RWPE2 (cell line): ENCODE measurements around the gene NBPF14.
"Not testable (repeated sequence)": the region's sequence is repeated elsewhere in the genome, so short reads cannot be mapped to it uniquely, and the experiment has no call there.

ENCODE experiments used
- ATAC-seq: fragments of 200-7000 bp; cut with Tn5 transposase; 3 replicates; pipeline ENCODE4 v1.9.1; 2021; ENCODE audit warnings: low read depth
- DNase-seq: peaks from one replicate; pipeline ENCODE4 v3.0.0-alpha.2; 2020; ENCODE audit warnings: low spot score
- H3K27ac ChIP-seq: fragments of 450-650 bp; 2 replicates; pipeline ENCODE4 v1.5.1; 2017; ENCODE audit warnings: mild to moderate bottlenecking; ENCODE audit not compliant: poor library complexity, severe bottlenecking
- H3K27me3 ChIP-seq: fragments of 250-450 bp; sonication (Bioruptor Pico); 2 replicates; pipeline ENCODE4 v1.5.1; 2021; ENCODE audit warnings: mild to moderate bottlenecking, moderate library complexity; ENCODE audit not compliant: insufficient read depth, poor library complexity, severe bottlenecking
- H3K36me3 ChIP-seq: fragments of 250-450 bp; sonication (Bioruptor Pico); 2 replicates; pipeline ENCODE4 v1.5.1; 2020; ENCODE audit warnings: low read depth, mild to moderate bottlenecking, moderate library complexity
- H3K4me1 ChIP-seq: fragments of 250-450 bp; sonication (Bioruptor Pico); 2 replicates; pipeline ENCODE4 v1.5.1; 2021; ENCODE audit warnings: mild to moderate bottlenecking, moderate library complexity; ENCODE audit not compliant: insufficient read depth, poor library complexity, severe bottlenecking
- H3K4me3 ChIP-seq: fragments of 250-450 bp; sonication (Bioruptor Pico); 2 replicates; pipeline ENCODE4 v1.5.1; 2021; ENCODE audit warnings: mild to moderate bottlenecking, moderate library complexity; ENCODE audit not compliant: severe bottlenecking
- H3K9me3 ChIP-seq: fragments of 250-450 bp; sonication (Bioruptor Pico); 2 replicates; pipeline ENCODE4 v1.5.1; 2021; ENCODE audit warnings: mild to moderate bottlenecking, moderate library complexity; ENCODE audit not compliant: severe bottlenecking

Gene NBPF14

DNA sequence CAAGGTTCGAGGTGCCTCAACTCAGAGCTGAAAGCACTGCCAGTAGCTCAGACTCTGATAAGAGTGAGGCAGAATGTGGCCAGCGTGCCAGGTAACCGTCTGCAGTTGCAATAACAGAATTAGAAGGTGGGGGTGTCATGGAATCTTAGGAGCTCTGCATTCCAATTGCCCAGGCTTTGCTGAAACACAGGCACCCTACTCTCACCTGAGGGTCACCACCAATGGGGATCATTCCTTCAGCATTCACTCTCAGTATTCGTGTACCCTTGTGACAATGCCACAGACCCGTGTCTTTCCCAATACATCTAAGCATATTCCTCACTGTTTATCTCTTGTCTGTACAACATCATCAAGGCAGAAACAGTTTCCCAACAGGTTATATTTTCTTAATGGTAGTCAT is at the start of gene NBPF14:
Gene NBPF14 (minus strand): TSS at position 101 of the 400 bp plus-strand sequence. CDS start 294 bp downstream, outside the sequence.
- H3K27ac ChIP-seq, H3K9me3 ChIP-seq, H3K4me3 ChIP-seq, H3K36me3 ChIP-seq, H3K27me3 ChIP-seq, H3K4me1 ChIP-seq, ATAC-seq, DNase-seq: not testable (repeated sequence)

- not testable (repeated sequence) for H3K27ac ChIP-seq, ATAC-seq, H3K9me3 ChIP-seq, H3K36me3 ChIP-seq, H3K27me3 ChIP-seq, H3K4me3 ChIP-seq, H3K4me1 ChIP-seq, DNase-seq
These were observed 29.6 kb upstream of the NBPF14 start for GRCh38 chr1:148625451-148625850.

DNA sequence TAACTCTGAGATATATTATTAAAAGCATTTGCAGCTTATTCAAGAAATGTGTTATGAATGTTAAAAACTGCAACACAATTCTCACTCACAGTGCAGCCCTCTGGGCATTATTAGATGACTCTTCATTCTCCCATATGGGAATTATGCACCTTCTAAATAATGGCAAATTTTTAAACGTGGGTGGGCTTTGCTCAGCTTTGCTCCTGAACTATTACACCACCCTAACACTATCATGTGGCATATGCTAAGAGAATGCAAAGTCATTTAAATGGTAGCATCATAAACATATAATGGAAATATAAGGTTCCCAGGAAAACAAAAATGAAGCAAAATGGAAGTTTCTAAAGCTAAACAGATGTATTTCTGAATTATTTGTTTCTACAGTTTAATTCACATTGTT is 22.4 kb upstream of the NBPF14 start:
- not testable (repeated sequence) for ATAC-seq, H3K27ac ChIP-seq, DNase-seq, H3K36me3 ChIP-seq, H3K9me3 ChIP-seq, H3K27me3 ChIP-seq, H3K4me3 ChIP-seq, H3K4me1 ChIP-seq

DNA sequence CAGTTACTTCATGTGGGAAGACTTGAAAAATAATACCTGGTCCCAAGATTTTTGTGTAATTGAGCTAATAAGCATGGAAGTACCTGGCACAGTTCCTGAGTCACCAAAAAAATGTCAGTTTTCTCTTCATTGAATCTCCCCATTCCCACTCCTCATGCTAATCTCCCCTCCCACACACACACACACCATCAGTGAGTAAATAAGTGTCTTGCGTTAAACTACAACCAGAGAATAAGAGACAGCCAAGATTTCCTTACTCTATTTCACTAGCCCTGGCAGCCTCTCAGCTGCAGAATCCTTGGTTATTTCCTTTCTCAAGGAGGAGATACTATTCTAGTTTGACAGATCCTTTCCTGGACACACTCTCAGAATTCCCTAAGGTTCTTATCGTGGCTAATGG is 9.5 kb upstream of the NBPF14 start:
- DNase-seq = not testable (repeated sequence)

DNA sequence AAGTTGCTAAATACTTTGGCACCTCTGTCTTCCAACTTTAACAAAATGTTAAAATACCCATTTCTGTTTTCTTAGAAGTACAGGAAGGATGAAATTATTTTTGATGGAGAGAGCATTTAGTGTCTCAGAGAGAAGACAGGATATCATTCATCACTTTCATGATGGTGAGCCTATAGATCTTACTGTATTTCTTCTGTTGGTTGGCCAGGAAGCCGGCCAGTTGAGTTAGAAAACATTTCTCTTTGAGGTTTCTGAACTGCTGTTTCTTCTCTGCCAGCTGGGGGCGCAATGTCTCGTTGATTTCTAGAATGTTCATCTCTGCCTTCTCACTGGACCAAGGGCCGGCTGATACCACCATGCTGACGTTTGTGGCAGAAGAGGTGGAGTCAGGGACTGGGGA is 451 bp downstream of the NBPF14 start:
- H3K27ac ChIP-seq, H3K27me3 ChIP-seq, H3K36me3 ChIP-seq, DNase-seq, ATAC-seq, H3K9me3 ChIP-seq, H3K4me1 ChIP-seq, H3K4me3 ChIP-seq: not testable (repeated sequence)

More for the DNA sequence above, 9.5 kb upstream of the NBPF14 start:
- not testable (repeated sequence) for H3K9me3 ChIP-seq, H3K4me1 ChIP-seq, H3K36me3 ChIP-seq, ATAC-seq, H3K27me3 ChIP-seq, H3K4me3 ChIP-seq, H3K27ac ChIP-seq

DNA sequence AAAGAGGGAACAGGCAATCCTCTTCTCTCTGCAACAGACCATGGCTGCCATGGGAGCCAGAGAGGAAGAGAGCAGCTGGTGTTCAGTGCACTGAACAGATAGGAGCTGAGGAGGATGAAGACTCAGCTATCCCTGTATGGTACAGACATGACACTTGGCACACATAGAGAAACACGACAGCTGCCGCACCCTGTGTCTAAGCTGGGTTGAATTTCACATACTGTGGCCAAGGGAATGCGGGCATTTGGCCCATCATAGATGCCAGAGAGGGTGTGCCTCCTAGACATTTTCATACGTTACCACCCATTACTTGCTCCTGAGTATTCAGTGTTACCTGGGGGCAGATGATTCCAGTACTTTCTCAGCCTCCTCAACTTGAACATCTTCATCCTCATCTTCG is 4.7 kb downstream of the NBPF14 start:
- not testable (repeated sequence) for ATAC-seq

DNA sequence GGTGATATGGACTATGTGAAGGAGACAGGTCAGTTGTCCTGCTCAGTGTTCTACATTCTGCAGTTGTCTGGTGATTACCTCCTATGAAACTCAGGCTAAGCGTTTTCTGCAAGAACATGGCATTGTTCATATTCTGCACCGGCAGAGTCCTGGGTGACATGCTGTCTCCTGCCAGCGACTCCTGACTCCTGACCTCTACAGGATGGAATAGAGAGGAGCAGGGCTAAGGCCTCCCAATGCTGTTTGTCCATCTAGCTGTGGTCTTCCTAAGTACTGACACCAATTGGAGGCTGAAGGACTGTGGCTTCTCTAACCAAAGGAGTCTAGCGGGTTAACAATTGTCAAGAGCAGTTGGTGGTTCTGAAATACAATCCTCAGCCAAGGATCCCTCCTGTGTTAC is 63.7 kb downstream of the NBPF14 start:
- not testable (repeated sequence) for DNase-seq, H3K36me3 ChIP-seq, H3K27ac ChIP-seq, H3K4me1 ChIP-seq, H3K27me3 ChIP-seq, ATAC-seq, H3K9me3 ChIP-seq, H3K4me3 ChIP-seq

More for the DNA sequence above, 4.7 kb downstream of the NBPF14 start:
- not testable (repeated sequence) for H3K27ac ChIP-seq, H3K4me3 ChIP-seq, DNase-seq, H3K4me1 ChIP-seq, H3K36me3 ChIP-seq, H3K27me3 ChIP-seq, H3K9me3 ChIP-seq

DNA sequence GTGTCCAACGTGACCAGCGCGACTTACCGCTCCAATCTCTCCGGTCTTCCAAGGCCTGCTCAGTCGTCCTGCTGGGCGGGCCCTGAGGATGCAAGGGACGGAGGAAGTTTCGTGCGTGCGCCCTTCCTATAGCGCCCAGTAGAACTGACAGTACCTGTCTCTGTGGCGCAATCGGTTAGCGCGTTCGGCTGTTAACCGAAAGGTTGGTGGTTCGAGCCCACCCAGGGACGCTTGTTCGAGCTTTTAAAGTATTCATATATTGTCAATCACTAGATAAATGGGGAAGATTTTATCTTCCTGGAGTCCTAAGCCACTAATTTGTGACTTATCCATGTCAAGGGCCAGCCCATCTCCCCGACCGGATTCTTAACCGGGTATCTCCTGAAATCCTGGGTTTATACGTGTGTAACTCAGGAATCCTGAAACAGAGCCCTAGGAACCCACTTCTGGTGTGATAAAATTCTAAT is 66.7 kb downstream of the NBPF14 start:
- ATAC-seq (peak; percentile 35; the same call in 1 of the 3 replicates), DNase-seq (peak; percentile 54)
- peak overlapping the region; percentile 30 for H3K4me3 ChIP-seq
- H3K4me1 ChIP-seq, H3K36me3 ChIP-seq, H3K9me3 ChIP-seq, H3K27me3 ChIP-seq: not testable (repeated sequence)
- peak overlapping the region; percentile 26 for H3K27ac ChIP-seq

GRCh38 chr1:148528591-148528990 is 67.2 kb downstream of the NBPF14 start:
- DNase-seq, H3K36me3 ChIP-seq, ATAC-seq, H3K4me1 ChIP-seq, H3K9me3 ChIP-seq, H3K27me3 ChIP-seq: not testable (repeated sequence)
- Histone ChIP-seq H3K4me3 (peak overlapping the region; percentile 30), H3K27ac (peak overlapping the region; percentile 26)

- H3K36me3 ChIP-seq, H3K4me3 ChIP-seq, H3K4me1 ChIP-seq, DNase-seq, H3K9me3 ChIP-seq, H3K27ac ChIP-seq, H3K27me3 ChIP-seq, ATAC-seq: not testable (repeated sequence)
These were observed 69.2 kb downstream of the NBPF14 start for GRCh38 chr1:148526587-148526986.

- Histone ChIP-seq H3K4me3 (peak overlapping the region; percentile 26), H3K27ac (peak overlapping the region; percentile 41)
- ATAC-seq, H3K4me1 ChIP-seq, H3K9me3 ChIP-seq, DNase-seq, H3K36me3 ChIP-seq, H3K27me3 ChIP-seq: not testable (repeated sequence)
These were observed 72.3 kb downstream of the NBPF14 start for GRCh38 chr1:148523205-148524144.
